ENCODE data around the gene MRPL16. TPM values are rescaled to one million over a fixed set of nuclear protein-coding genes. Genes with fewer than 3 reads are reported as not detected.

The MRPL16 gene
- total and polyA plus RNA-seq, 7 donors = 37.8 to 92.7 (median 53.7) TPM

GRCh38 chr11:59842316-59842715 lies 31.7 kb upstream of the MRPL16 start:
- Histone ChIP-seq H3K27me3 (ENCODE audit: insufficient read depth in 3 of 3, low read length in 2 of 3) (no peaks in the 10 kb centered on the region), H3K4me3 (no peak overlapping the region), H3K4me1 (no peaks in the 10 kb centered on the region), H3K9me3 (no peaks in the 10 kb centered on the region), H3K36me3 (ENCODE audit: insufficient read depth in 1 of 2, low read depth in 1 of 2) (no peaks in the 10 kb centered on the region), H3K27ac (no peak overlapping the region)
- ATAC-seq (no peak), DNase-seq (no peak)
- no peak for TF ChIP-seq CTCF (IDR thresholded peaks at IDR 0.05)
- intact Hi-C loops (cut with DNase I) = no loop called here
- 71 to 74% (median 72%) methylated on average over 12 of the region's 12 CpGs for WGBS, 3 donors

- Histone ChIP-seq H3K27me3 (ENCODE audit: insufficient read depth in 3 of 3, low read length in 2 of 3) (no peaks in the 10 kb centered on the region), H3K4me1 (no peaks in the 10 kb centered on the region), H3K27ac (no peak overlapping the region), H3K36me3 (ENCODE audit: insufficient read depth in 1 of 2, low read depth in 1 of 2) (no peaks in the 10 kb centered on the region), H3K4me3 (no peak overlapping the region), H3K9me3 (no peaks in the 10 kb centered on the region)
- DNase-seq = no peak
- no peak for ATAC-seq
- intact Hi-C loops (cut with DNase I) = no loop called here
- TF ChIP-seq CTCF (IDR thresholded peaks at IDR 0.05) = no peak
- WGBS, 3 donors = 73 to 89% (median 84%) methylated on average over 2 of the region's 2 CpGs
Observed at GRCh38 chr11:59841514-59841913, 30.9 kb upstream of the MRPL16 start.

GRCh38 chr11:59839615-59840014 lies 29.0 kb upstream of the MRPL16 start:
- no peak for ATAC-seq
- intact Hi-C loops (cut with DNase I) = no loop called here
- no peak for DNase-seq
- H3K4me1 ChIP-seq = no peaks in the 10 kb centered on the region
- H3K27ac ChIP-seq = no peak overlapping the region
- no peaks in the 10 kb centered on the region for H3K27me3 ChIP-seq (ENCODE audit: insufficient read depth in 3 of 3, low read length in 2 of 3)
- no peaks in the 10 kb centered on the region for H3K36me3 ChIP-seq (ENCODE audit: insufficient read depth in 1 of 2, low read depth in 1 of 2)
- no peak overlapping the region for H3K4me3 ChIP-seq
- H3K9me3 ChIP-seq = no peaks in the 10 kb centered on the region
- no peak for TF ChIP-seq CTCF (IDR thresholded peaks at IDR 0.05)

GRCh38 chr11:59833602-59834001 lies 23.0 kb upstream of the MRPL16 start:
- 72 to 92% (median 89%) methylated on average over 2 of the region's 2 CpGs for WGBS, 3 donors
- intact Hi-C loops (cut with DNase I) = no loop called here
- H3K27ac ChIP-seq = no peak overlapping the region
- no peak for DNase-seq
- H3K4me1 ChIP-seq = no peaks in the 10 kb centered on the region
- ATAC-seq = no peak
- no peaks in the 10 kb centered on the region for H3K9me3 ChIP-seq
- no peak for TF ChIP-seq CTCF (IDR thresholded peaks at IDR 0.05)
- no peaks in the 10 kb centered on the region for H3K27me3 ChIP-seq (ENCODE audit: insufficient read depth in 3 of 3, low read length in 2 of 3)
- no peak overlapping the region for H3K4me3 ChIP-seq
- H3K36me3 ChIP-seq (ENCODE audit: insufficient read depth in 1 of 2, low read depth in 1 of 2) = no peaks in the 10 kb centered on the region

GRCh38 chr11:59829358-59829757 lies 18.8 kb upstream of the MRPL16 start:
- H3K4me1 ChIP-seq = no peaks in the 10 kb centered on the region
- H3K4me3 ChIP-seq = no peak overlapping the region
- no peaks in the 10 kb centered on the region for H3K36me3 ChIP-seq (ENCODE audit: insufficient read depth in 1 of 2, low read depth in 1 of 2)
- 69 to 78% (median 70%) methylated on average over 3 of the region's 3 CpGs for WGBS, 3 donors
- ATAC-seq (no peak), DNase-seq (no peak)
- H3K27ac ChIP-seq = no peak overlapping the region
- no peak for TF ChIP-seq CTCF (IDR thresholded peaks at IDR 0.05)
- intact Hi-C loops (cut with DNase I) = no loop called here
- H3K9me3 ChIP-seq = no peaks in the 10 kb centered on the region
- no peaks in the 10 kb centered on the region for H3K27me3 ChIP-seq (ENCODE audit: insufficient read depth in 3 of 3, low read length in 2 of 3)

Measured in psoas muscle (tissue), 8 donors.